HAP-1 (cell line): ENCODE data around the gene FRMD4A.

Source experiments
- DNase-seq, 2 experiments: peaks; one replicate each; pipeline ENCODE4 v3.0.0-alpha.2; 2016 to 2020; ENCODE audit warnings: low spot score in 2 of 2
- H3K27me3 ChIP-seq: fragments of 250-450 bp; sonication (Bioruptor Pico); 2 replicates; pipeline ENCODE4 v1.5.1; 2020; ENCODE audit warnings: low read depth, mild to moderate bottlenecking, moderate library complexity
- H3K36me3 ChIP-seq: fragments of 250-450 bp; sonication (Bioruptor Pico); replicated peaks from 2 replicates; pipeline ENCODE4 v1.5.1; 2020; ENCODE audit warnings: mild to moderate bottlenecking
- H3K4me1 ChIP-seq: fragments of 250-450 bp; sonication (Bioruptor Pico); 2 replicates; pipeline ENCODE4 v1.5.1; 2020; ENCODE audit warnings: mild to moderate bottlenecking
- H3K4me3 ChIP-seq: fragments of 250-450 bp; sonication (Bioruptor Pico); 2 replicates; pipeline ENCODE4 v1.5.1; 2020; ENCODE audit warnings: mild to moderate bottlenecking, moderate library complexity
- H3K9me3 ChIP-seq: fragments of 250-450 bp; sonication (Bioruptor Pico); 2 replicates; pipeline ENCODE4 v1.5.1; 2020; ENCODE audit warnings: mild to moderate bottlenecking, moderate library complexity
- in situ Hi-C: fragments of 300-500 bp; cut with MboI; formaldehyde crosslinking; loops from 3 replicates; pipeline ENCODE4 v1.14.3; 2020; ENCODE audit warnings: low sequenced_read_pairs, inconsistent platforms, mixed read lengths

Gene FRMD4A

DNA sequence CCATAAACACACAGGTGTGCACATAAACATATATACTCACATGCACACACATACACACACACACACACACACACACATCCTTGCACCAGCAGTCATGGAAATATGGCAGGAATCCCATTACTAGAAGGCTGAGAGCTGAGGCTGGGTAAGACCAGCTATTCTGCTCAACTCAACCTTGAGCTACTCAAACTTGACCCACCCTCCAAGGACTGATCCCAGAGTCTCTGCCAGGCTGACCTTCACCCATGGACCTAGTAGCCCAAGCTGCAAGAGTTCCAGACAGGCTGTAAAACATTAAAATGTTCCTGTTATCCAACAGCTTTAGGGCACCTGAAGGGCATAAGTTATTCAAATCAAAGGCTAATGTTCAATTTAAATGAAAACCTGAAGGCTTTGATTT is 134.6 kb downstream of the FRMD4A start:
- DNase-seq = no peak
- H3K4me1 ChIP-seq = no peaks in the 10 kb centered on the region
- no peaks in the 10 kb centered on the region for H3K9me3 ChIP-seq
- in situ Hi-C loops = loop anchor here (10.0 kb wide), 1 partner anchor 279 kb away; no protein-coding TSS in a partner anchor
- no peaks in the 10 kb centered on the region for H3K36me3 ChIP-seq
- no peak overlapping the region for H3K4me3 ChIP-seq
- peaks cover 15% of the 10 kb centered on the region for H3K27me3 ChIP-seq

DNA sequence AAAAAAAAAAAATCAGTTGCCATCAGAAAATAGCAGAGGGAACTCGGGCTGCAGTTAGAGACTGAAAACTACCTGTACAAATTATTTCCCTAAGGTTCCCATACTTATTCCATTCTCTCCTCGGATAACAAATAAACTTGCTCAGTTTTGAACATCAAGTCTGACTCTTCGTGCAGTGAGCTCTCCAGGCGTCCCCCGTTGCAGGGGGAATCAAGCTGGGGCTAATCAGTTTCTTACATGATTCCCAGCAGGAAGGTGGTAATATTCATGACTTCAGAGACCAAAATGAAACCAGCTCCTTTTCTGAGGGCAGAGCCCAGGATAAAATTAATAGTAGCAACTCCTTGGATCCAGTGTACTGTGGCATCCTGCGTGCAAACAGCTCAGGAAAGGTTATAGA is 135.3 kb downstream of the FRMD4A start:
- H3K27me3 ChIP-seq = peaks cover 15% of the 10 kb centered on the region
- in situ Hi-C loops = loop anchor here (10.0 kb wide), 1 partner anchor 279 kb away; no protein-coding TSS in a partner anchor
- H3K9me3 ChIP-seq = no peaks in the 10 kb centered on the region
- no peaks in the 10 kb centered on the region for H3K4me1 ChIP-seq
- DNase-seq = no peak
- H3K36me3 ChIP-seq = no peaks in the 10 kb centered on the region
- H3K4me3 ChIP-seq = no peak overlapping the region

- in situ Hi-C loops = loop anchor here (10.0 kb wide), 1 partner anchor 282 kb away; no protein-coding TSS in a partner anchor
- H3K36me3 ChIP-seq = no peaks in the 10 kb centered on the region
Measured at GRCh38 chr10:14192746-14193145, 138.0 kb downstream of the FRMD4A start.

GRCh38 chr10:14191871-14192270 is 138.9 kb downstream of the FRMD4A start:
- in situ Hi-C loops = loop anchor here (10.0 kb wide), 1 partner anchor 283 kb away; no protein-coding TSS in a partner anchor
- H3K27me3 ChIP-seq = peaks cover 15% of the 10 kb centered on the region
- H3K9me3 ChIP-seq = no peaks in the 10 kb centered on the region
- no peaks in the 10 kb centered on the region for H3K4me1 ChIP-seq
- no peak overlapping the region for H3K4me3 ChIP-seq
- no peaks in the 10 kb centered on the region for H3K36me3 ChIP-seq
- DNase-seq = no peak

More at GRCh38 chr10:14192746-14193145, 138.0 kb downstream of the FRMD4A start:
- H3K27me3 ChIP-seq = peaks cover 15% of the 10 kb centered on the region
- H3K4me1 ChIP-seq = no peaks in the 10 kb centered on the region
- no peak for DNase-seq
- H3K4me3 ChIP-seq = no peak overlapping the region
- H3K9me3 ChIP-seq = no peaks in the 10 kb centered on the region

- Histone ChIP-seq H3K27me3 (peaks cover 15% of the 10 kb centered on the region), H3K36me3 (no peaks in the 10 kb centered on the region), H3K4me1 (no peaks in the 10 kb centered on the region), H3K4me3 (no peak overlapping the region), H3K9me3 (no peaks in the 10 kb centered on the region)
- no peak for DNase-seq
- in situ Hi-C loops = loop anchor here (10.0 kb wide), 1 partner anchor 283 kb away; no protein-coding TSS in a partner anchor
Measured at GRCh38 chr10:14191407-14191806, 139.3 kb downstream of the FRMD4A start.

- in situ Hi-C loops = loop anchor here (10.0 kb wide), 1 partner anchor 284 kb away; no protein-coding TSS in a partner anchor
- DNase-seq = no peak
- H3K9me3 ChIP-seq = no peaks in the 10 kb centered on the region
- H3K27me3 ChIP-seq = peaks cover 11% of the 10 kb centered on the region
- H3K4me3 ChIP-seq = no peak overlapping the region
- no peaks in the 10 kb centered on the region for H3K36me3 ChIP-seq
- no peaks in the 10 kb centered on the region for H3K4me1 ChIP-seq
Measured at GRCh38 chr10:14190702-14191101, 140.0 kb downstream of the FRMD4A start.

DNA sequence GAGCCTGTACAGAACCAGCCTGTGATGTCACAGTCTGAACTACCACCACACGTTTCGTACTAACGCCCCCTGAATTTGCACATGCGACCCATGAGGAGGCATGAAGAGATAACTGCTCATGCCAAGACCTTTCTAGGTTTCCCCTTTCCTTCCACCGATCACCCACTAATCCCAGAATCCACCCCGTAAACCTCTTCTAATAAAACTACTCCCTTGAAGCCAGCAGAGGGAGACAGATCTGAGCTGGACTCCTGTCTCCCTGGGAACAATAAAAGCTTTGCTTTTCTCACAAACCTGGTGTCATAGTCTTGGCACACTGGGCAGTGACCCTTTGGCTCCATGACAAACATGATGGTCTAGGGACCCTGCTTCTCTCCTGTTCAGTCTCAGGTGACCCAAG is 144.5 kb downstream of the FRMD4A start:
- Histone ChIP-seq H3K4me3 (no peak overlapping the region), H3K4me1 (0 out of 2 replicates have a peak, but pooled peaks cover 2% of the 10 kb centered on the region), H3K36me3 (no peaks in the 10 kb centered on the region), H3K27me3 (peaks cover 2% of the 10 kb centered on the region; the same call in 1 of the 2 replicates), H3K9me3 (no peaks in the 10 kb centered on the region)
- DNase-seq = no peak
- in situ Hi-C loops = no loop called here

- no peaks in the 10 kb centered on the region for H3K9me3 ChIP-seq
- H3K4me3 ChIP-seq = no peak overlapping the region
- no peaks in the 10 kb centered on the region for H3K36me3 ChIP-seq
- H3K27me3 ChIP-seq = peaks cover 7% of the 10 kb centered on the region; the same call in 1 of the 2 replicates
- in situ Hi-C loops = no loop called here
- H3K4me1 ChIP-seq = 0 out of 2 replicates have a peak, but pooled peaks cover 2% of the 10 kb centered on the region
- peak; percentile 55 to 60 for DNase-seq
Measured at GRCh38 chr10:14185316-14186045, 145.2 kb downstream of the FRMD4A start.

GRCh38 chr10:14184841-14185315 is 145.8 kb downstream of the FRMD4A start:
- Histone ChIP-seq H3K27me3 (peaks cover 9% of the 10 kb centered on the region; the same call in 1 of the 2 replicates), H3K4me1 (0 out of 2 replicates have a peak, but pooled peaks cover 2% of the 10 kb centered on the region), H3K4me3 (no peak overlapping the region), H3K9me3 (no peaks in the 10 kb centered on the region), H3K36me3 (no peaks in the 10 kb centered on the region)
- peak in 1 of 2 experiments; percentile 20 for DNase-seq
- in situ Hi-C loops = no loop called here

DNA sequence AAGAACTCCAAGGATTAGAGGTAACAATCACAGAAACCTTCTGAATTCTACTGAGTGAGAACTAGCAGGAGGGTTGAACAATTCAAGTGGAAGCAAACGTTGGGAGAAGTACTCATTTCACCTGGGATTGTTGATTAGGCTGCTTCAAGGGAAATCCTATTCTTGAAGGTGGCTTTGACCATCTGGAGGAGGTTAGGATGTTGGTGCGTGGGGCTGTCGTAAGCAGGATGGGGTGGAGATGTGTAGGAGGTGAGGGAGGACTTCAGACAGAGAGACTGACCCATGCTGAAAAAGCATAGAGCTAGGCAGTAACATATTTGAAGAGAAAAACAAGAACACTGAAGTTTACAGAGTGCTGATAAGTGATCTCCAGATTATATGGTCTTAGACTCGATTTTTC is 147.9 kb downstream of the FRMD4A start:
- Histone ChIP-seq H3K4me1 (0 out of 2 replicates have a peak, but pooled peaks cover 2% of the 10 kb centered on the region), H3K36me3 (no peaks in the 10 kb centered on the region), H3K27me3 (peaks cover 12% of the 10 kb centered on the region; the same call in 1 of the 2 replicates), H3K9me3 (no peaks in the 10 kb centered on the region), H3K4me3 (no peak overlapping the region)
- in situ Hi-C loops = no loop called here
- DNase-seq = no peak

GRCh38 chr10:14181567-14181936 is 149.2 kb downstream of the FRMD4A start:
- H3K27me3 ChIP-seq = peaks cover 12% of the 10 kb centered on the region; the same call in 1 of the 2 replicates
- no peak overlapping the region for H3K4me3 ChIP-seq
- in situ Hi-C loops = no loop called here
- H3K9me3 ChIP-seq = no peaks in the 10 kb centered on the region
- H3K4me1 ChIP-seq = 0 out of 2 replicates have a peak, but pooled peaks cover 2% of the 10 kb centered on the region
- DNase-seq = no peak
- no peaks in the 10 kb centered on the region for H3K36me3 ChIP-seq

DNA sequence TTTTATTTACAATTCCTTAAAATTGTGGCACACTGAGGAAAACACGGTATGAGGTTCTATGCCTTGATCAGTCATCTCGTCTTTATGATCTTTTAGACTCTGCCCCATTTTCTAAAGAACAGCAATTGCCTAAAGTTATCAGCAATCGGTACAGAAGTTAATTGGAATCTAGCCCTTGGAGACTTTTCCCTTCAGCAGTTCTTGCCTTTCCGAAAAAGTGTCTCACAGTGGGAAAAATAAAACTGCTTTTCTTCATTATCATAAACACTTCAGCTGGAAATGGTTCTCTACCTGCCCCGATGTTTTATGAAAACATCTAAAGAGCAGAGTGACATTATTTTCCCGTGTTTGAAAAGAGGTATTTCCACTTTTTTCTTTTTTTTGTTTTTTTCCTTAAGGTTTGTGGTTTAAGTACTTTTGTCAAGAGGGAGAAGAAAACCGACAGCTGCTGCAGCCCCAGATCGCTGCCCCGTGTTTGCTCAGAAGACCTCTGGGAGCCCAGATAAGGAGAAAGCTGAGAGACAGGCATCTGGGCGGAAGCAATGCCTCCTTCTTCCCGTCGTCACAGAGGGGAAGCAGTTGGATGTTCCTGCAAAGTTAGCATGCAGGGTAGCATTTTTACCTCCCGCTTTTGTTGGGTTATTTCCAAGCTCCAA is 149.7 kb downstream of the FRMD4A start:
- H3K9me3 ChIP-seq = no peaks in the 10 kb centered on the region
- peaks cover 12% of the 10 kb centered on the region; the same call in 1 of the 2 replicates for H3K27me3 ChIP-seq
- no peak overlapping the region for H3K4me3 ChIP-seq
- H3K36me3 ChIP-seq = no peaks in the 10 kb centered on the region
- in situ Hi-C loops = no loop called here
- no peak for DNase-seq
- 0 out of 2 replicates have a peak, but pooled peaks cover 2% of the 10 kb centered on the region for H3K4me1 ChIP-seq

- H3K9me3 ChIP-seq = no peaks in the 10 kb centered on the region
- H3K27me3 ChIP-seq = peaks cover 20% of the 10 kb centered on the region
- H3K4me3 ChIP-seq = no peak overlapping the region
- no peaks in the 10 kb centered on the region for H3K36me3 ChIP-seq
- in situ Hi-C loops = no loop called here
- no peaks in the 10 kb centered on the region for H3K4me1 ChIP-seq
- no peak for DNase-seq
Measured at GRCh38 chr10:14179251-14179650, 151.5 kb downstream of the FRMD4A start.
